Ascending aorta (tissue), 2 donors: ENCODE data around the gene CCDC180. TPM values are rescaled to one million over a fixed set of nuclear protein-coding genes. Genes with fewer than 3 reads are reported as not detected.

Experiments used
- DNase-seq, 2 donors: peaks; one replicate each; pipeline ENCODE4 v3.0.0-alpha.2; 2019; ENCODE audit warnings: low spot score in 2 of 2
- H3K27ac ChIP-seq, 2 donors: fragments of 200-600 bp; sonication (generic); one replicate each; pipeline ENCODE4 v1.5.1; 2016 to 2017; ENCODE audit warnings: mild to moderate bottlenecking in 1 of 2
- H3K27me3 ChIP-seq: fragments of 200-600 bp; sonication (generic); one replicate; pipeline ENCODE4 v1.5.1; 2017
- H3K36me3 ChIP-seq, 2 donors: fragments of 200-600 bp; sonication (generic); one replicate each; pipeline ENCODE4 v1.5.1; 2016
- H3K4me1 ChIP-seq, 2 donors: fragments of 200-600 bp; sonication (generic); one replicate each; pipeline ENCODE4 v1.5.1; 2016 to 2017; ENCODE audit warnings: mild to moderate bottlenecking in 1 of 2
- H3K4me3 ChIP-seq, 2 donors: fragments of 200-600 bp; sonication (generic); one replicate each; pipeline ENCODE4 v1.5.1; 2016 to 2017; ENCODE audit warnings: mild to moderate bottlenecking in 1 of 2
- H3K9me3 ChIP-seq, 2 donors: fragments of 200-600 bp; sonication (generic); one replicate each; pipeline ENCODE4 v1.5.1; 2016
- intact Hi-C: fragments of 100-400 bp; cut with DNase I; formaldehyde crosslinking; loops from one replicate; pipeline ENCODE4 v1.15.1; 2023
- total RNA-seq: library from RNA; depleted of rRNA; stranded (reverse); fragments of >200 nt; gene quantifications from one replicate; pipeline ENCODE4 v1.1.0, GENCODE V29; 2016
- TF ChIP-seq, protein P1 (sequence below), 3 experiments: fragments of 200-600 bp in 2 of 3; fragments of 450-650 bp in 1 of 3; sonication (generic) in 2 of 3; IDR thresholded peaks; one replicate each; pipeline ENCODE4 v1.5.1; 2016 to 2019; ENCODE audit warnings: antibody characterized with exemption in 3 of 3, mild to moderate bottlenecking in 1 of 3, moderate library complexity in 1 of 3

CCDC180 gene
- total RNA-seq, 1 donor from 2014 or later = 4.8 TPM

DNA sequence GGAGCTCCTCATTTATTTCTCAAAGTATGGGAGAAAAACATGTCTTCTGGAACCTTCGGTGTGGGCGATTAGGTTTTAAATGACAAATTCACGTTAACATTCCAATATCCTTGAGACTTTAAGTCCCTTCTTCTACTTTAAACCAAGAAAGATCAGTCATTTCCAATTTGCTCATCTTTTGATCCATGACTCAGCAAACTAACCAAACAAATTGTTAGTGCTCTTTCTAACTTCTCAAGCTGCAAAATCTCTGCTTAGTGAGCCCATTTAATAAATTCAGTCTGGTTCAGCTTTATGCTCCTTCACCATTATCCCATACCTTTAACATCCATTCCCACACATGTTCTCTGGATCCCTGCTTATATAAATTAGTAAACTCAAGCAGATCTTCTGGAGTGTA is 5.5 kb upstream of the CCDC180 start:
- no peak for DNase-seq
- no peak overlapping the region for H3K27ac ChIP-seq
- no peak overlapping the region for H3K4me3 ChIP-seq
- intact Hi-C loops = no loop called here
- no peaks in the 10 kb centered on the region for H3K4me1 ChIP-seq
- TF ChIP-seq, protein P1, sequence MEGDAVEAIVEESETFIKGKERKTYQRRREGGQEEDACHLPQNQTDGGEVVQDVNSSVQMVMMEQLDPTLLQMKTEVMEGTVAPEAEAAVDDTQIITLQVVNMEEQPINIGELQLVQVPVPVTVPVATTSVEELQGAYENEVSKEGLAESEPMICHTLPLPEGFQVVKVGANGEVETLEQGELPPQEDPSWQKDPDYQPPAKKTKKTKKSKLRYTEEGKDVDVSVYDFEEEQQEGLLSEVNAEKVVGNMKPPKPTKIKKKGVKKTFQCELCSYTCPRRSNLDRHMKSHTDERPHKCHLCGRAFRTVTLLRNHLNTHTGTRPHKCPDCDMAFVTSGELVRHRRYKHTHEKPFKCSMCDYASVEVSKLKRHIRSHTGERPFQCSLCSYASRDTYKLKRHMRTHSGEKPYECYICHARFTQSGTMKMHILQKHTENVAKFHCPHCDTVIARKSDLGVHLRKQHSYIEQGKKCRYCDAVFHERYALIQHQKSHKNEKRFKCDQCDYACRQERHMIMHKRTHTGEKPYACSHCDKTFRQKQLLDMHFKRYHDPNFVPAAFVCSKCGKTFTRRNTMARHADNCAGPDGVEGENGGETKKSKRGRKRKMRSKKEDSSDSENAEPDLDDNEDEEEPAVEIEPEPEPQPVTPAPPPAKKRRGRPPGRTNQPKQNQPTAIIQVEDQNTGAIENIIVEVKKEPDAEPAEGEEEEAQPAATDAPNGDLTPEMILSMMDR (IDR thresholded peaks at IDR 0.05) = no peak
- H3K27me3 ChIP-seq = no peaks in the 10 kb centered on the region
- H3K36me3 ChIP-seq = no peaks in the 10 kb centered on the region
- H3K9me3 ChIP-seq = peaks cover 3 to 16% of the 10 kb centered on the region in 2 donors

DNA sequence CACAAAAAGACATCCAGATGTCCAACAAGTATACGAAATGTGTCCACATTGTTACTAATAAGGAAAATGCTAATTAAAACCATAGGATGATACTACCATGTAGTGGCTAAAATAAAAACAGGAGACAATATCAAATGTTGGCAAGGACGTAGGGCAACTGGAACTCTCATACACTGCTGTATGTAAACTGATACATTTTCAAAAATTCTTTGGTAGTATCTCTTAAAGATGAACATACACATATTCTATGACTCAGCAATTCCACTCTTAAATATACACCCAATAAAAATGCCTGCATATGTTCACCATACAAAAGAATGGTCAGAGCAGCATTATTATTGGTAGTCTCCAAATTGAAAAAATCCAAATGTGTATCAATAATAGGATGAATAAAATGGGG is 2.9 kb upstream of the CCDC180 start:
- TF ChIP-seq, protein P1 (IDR thresholded peaks at IDR 0.05) = no peak
- intact Hi-C loops = no loop called here
- no peaks in the 10 kb centered on the region for H3K27me3 ChIP-seq
- peaks cover 0 to 3% of the 10 kb centered on the region in 2 donors for H3K36me3 ChIP-seq
- no peaks in the 10 kb centered on the region for H3K9me3 ChIP-seq
- DNase-seq = no peak
- peaks cover 0 to 4% of the 10 kb centered on the region in 2 donors for H3K4me1 ChIP-seq
- H3K27ac ChIP-seq = no peak overlapping the region
- no peak overlapping the region for H3K4me3 ChIP-seq

DNA sequence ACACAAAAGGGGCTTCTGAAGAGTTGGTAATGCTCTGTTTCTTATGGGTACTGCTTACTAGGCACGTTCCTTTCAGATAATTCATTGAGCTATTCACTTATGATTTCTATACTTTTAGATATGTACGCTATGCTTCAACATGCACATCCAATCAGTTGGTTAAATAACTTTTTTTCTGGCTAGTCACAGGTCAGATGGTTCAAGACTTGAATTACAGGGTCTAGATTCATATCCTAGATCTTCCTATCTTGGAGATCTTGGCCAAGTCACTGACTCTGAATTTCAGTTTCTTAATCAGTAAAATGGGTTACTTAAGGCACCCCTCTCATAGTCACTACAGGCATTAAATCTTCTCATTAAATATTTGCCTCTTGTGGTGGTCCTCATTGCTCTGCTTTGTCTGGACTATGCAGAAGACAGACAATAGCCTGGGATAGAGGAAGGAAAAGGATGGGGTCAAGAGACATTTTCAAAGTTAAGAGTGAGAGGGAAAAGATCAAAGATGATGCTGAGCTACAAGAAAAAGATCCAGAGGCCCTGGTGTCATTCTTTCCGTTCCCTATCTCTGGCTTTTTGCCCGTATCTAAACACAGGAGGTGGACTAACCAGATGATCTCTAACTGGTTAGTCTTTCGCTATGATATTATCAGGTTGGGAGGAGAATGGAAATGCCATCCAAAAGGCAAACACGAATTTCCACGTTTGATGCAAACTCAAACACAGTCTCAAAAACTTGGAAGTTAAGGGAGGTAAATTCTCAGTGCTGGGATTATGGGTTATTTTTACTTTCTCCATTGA is 1.8 kb upstream of the CCDC180 start:
- Histone ChIP-seq H3K27ac (no peak overlapping the region), H3K36me3 (peaks cover 0 to 7% of the 10 kb centered on the region in 2 donors), H3K9me3 (no peaks in the 10 kb centered on the region), H3K4me1 (peaks cover 0 to 4% of the 10 kb centered on the region in 2 donors), H3K4me3 (no peak overlapping the region), H3K27me3 (no peaks in the 10 kb centered on the region)
- TF ChIP-seq, protein P1 (IDR thresholded peaks at IDR 0.05) = no peak
- DNase-seq = no peak
- intact Hi-C loops = no loop called here

DNA sequence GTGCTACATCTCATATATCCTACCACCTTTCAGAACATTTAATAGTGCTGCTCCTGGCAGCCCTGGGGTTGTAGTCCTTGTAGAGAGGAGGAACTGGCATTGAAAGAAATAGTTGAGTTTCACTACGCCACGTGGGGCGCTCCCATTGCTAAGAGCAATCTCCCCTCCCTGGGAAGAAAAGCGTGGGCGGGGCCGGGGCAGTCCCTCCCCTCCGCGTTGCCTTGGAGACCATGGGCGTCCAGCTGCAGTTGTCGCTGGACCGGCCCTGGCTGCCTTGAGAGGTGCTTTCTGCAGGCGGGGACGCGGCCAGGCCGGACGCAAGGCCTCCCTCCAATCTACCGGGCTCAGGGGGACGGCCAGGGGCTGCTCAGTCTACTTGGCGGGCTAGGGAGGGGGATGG is 368 bp upstream of the CCDC180 start:
- TF ChIP-seq, protein P1 (IDR thresholded peaks at IDR 0.05) = peak in 1 of 3 experiments; percentile 22
- Histone ChIP-seq H3K4me1 (peaks cover 0 to 4% of the 10 kb centered on the region in 2 donors), H3K36me3 (peaks cover 2 to 10% of the 10 kb centered on the region in 2 donors), H3K9me3 (no peaks in the 10 kb centered on the region), H3K27me3 (no peaks in the 10 kb centered on the region), H3K4me3 (peak overlapping the region; percentile 27 to 62), H3K27ac (no peak overlapping the region)
- peak in 1 of 2 donors; percentile 71 for DNase-seq
- intact Hi-C loops = no loop called here

DNA sequence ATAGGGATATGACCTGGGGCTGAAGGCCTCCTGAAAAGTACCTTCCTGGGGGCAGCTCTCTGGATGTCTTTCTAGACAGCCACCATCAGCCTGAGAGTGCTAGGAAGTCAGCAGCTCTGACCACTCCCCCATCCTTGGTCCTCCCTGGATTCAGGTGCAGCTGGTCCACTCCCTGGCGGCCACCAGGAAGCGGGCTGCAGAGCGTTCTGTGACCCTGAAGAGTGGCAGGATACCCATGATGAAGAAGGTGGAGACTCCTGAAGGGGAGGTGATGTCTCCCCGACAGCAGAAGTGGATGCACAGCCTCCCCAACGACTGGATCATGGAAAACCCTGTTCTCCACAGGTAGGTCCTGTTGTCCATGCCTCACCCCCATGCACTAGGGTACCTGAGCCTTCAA is 1.8 kb downstream of the CCDC180 start:
- Histone ChIP-seq H3K4me1 (peaks cover 0 to 4% of the 10 kb centered on the region in 2 donors), H3K27me3 (no peaks in the 10 kb centered on the region), H3K36me3 (peaks cover 3 to 24% of the 10 kb centered on the region in 2 donors), H3K27ac (no peak overlapping the region), H3K9me3 (no peaks in the 10 kb centered on the region), H3K4me3 (no peak overlapping the region)
- intact Hi-C loops = no loop called here
- TF ChIP-seq, protein P1 (IDR thresholded peaks at IDR 0.05) = no peak
- no peak for DNase-seq
